Skeletal muscle tissue (tissue), 4 donors: Measurements from ENCODE around the gene CDH12. TPM values are rescaled to one million over a fixed set of nuclear protein-coding genes. Genes with fewer than 3 reads are reported as not detected.

Experiments
- H3K27ac ChIP-seq: one replicate; pipeline ENCODE4 v1.7.0; 2013; ENCODE audit warnings: mild to moderate bottlenecking, low read depth, low read length, inconsistent platforms
- H3K27me3 ChIP-seq, 3 donors: one replicate each; pipeline ENCODE4 v1.7.0; 2013; ENCODE audit warnings: low read length in 3 of 3; ENCODE audit not compliant: control insufficient read depth in 3 of 3, insufficient read depth in 3 of 3
- H3K36me3 ChIP-seq, 3 donors: one replicate each; pipeline ENCODE4 v1.7.0; 2013; ENCODE audit warnings: low read length in 3 of 3; ENCODE audit not compliant: control insufficient read depth in 3 of 3, insufficient read depth in 3 of 3
- H3K4me1 ChIP-seq, 3 donors: one replicate each; pipeline ENCODE4 v1.7.0; 2013; ENCODE audit warnings: low read length in 3 of 3, mild to moderate bottlenecking in 3 of 3; ENCODE audit not compliant: control insufficient read depth in 3 of 3, insufficient read depth in 3 of 3
- H3K4me3 ChIP-seq, 3 donors: one replicate each; pipeline ENCODE4 v1.7.0; 2013; ENCODE audit warnings: low read length in 3 of 3
- H3K9ac ChIP-seq, 3 donors: one replicate each; pipeline ENCODE4 v1.7.0; 2013; ENCODE audit warnings: low read length in 3 of 3, mild to moderate bottlenecking in 3 of 3, moderate library complexity in 2 of 3, low read depth in 1 of 3
- H3K9me3 ChIP-seq, 3 donors: one replicate each; pipeline ENCODE4 v1.7.0; 2013; ENCODE audit warnings: low read length in 3 of 3; ENCODE audit not compliant: control insufficient read depth in 3 of 3
- total RNA-seq: library from RNA; depleted of rRNA; stranded (reverse); fragments of >200 nt; gene quantifications from one replicate; pipeline ENCODE4 v1.2.3, GENCODE V29; 2014
- donor health status: Osteomylitis.

The CDH12 gene
- total RNA-seq, 1 donor from 2014 or later: 1.6 TPM

DNA sequence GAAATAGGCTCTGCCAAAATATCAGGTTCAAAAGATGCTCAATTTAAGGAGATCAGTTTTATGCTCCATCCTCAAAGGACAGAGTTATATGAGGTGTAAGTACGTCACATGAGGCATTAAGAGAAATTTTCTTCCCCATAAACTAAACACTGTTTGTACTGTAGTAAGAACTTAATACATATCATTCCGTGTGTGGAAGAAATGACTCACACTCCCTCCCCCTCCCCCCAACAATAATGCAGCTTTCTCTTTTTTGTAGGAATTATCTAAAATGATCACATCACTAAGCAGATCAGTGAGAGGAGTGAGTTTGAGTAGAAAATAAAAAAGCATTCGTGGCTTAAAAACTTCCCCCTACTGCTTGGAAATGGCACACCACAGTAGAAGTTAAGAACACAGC lies 2.2 kb downstream of the CDH12 start:
- H3K4me3 ChIP-seq: no peak overlapping the region
- H3K27ac ChIP-seq: no peak overlapping the region
- H3K9me3 ChIP-seq: no peaks in the 10 kb centered on the region
- no peaks in the 10 kb centered on the region for H3K4me1 ChIP-seq
- H3K9ac ChIP-seq: no peak overlapping the region
- H3K27me3 ChIP-seq: peaks cover 4 to 7% (median 4%) of the 10 kb centered on the region in 3 donors
- H3K36me3 ChIP-seq: no peaks in the 10 kb centered on the region

- no peaks in the 10 kb centered on the region for H3K9me3 ChIP-seq
- no peak overlapping the region for H3K9ac ChIP-seq
- no peaks in the 10 kb centered on the region for H3K4me1 ChIP-seq
- H3K36me3 ChIP-seq: no peaks in the 10 kb centered on the region
- no peak overlapping the region for H3K27ac ChIP-seq
- no peak overlapping the region for H3K4me3 ChIP-seq
- peaks cover 0 to 4% (median 0%) of the 10 kb centered on the region in 3 donors for H3K27me3 ChIP-seq
Measured at GRCh38 chr5:22846693-22847092, 6.5 kb downstream of the CDH12 start.

DNA sequence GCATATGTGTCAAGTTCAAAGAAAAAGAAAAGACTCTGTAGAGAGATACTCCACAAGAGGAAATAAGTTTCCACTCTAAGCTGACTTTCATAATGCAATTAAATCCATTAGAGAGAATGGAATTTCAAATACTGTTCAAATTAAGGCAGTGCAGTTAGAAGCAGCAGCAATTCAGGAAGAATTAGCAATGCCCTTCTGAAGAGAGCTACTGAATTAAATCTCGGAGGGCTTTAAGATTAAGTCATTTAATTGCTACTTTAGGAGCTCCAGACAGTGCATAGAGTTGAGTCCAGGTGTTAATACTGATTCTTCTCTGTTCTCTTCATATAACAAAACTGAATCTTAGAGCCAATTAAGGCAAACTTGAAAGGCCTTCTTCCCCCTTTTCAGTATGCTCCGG lies 8.5 kb downstream of the CDH12 start:
- no peak overlapping the region for H3K9ac ChIP-seq

GRCh38 chr5:22844155-22844554 lies 9.0 kb downstream of the CDH12 start:
- H3K9ac ChIP-seq: no peak overlapping the region
- no peaks in the 10 kb centered on the region for H3K27me3 ChIP-seq
- no peak overlapping the region for H3K4me3 ChIP-seq
- no peaks in the 10 kb centered on the region for H3K36me3 ChIP-seq
- H3K9me3 ChIP-seq: no peaks in the 10 kb centered on the region
- H3K4me1 ChIP-seq: no peaks in the 10 kb centered on the region
- no peak overlapping the region for H3K27ac ChIP-seq

More for the DNA sequence above, 8.5 kb downstream of the CDH12 start:
- H3K27ac ChIP-seq: no peak overlapping the region
- H3K9me3 ChIP-seq: no peaks in the 10 kb centered on the region
- H3K4me3 ChIP-seq: no peak overlapping the region
- no peaks in the 10 kb centered on the region for H3K36me3 ChIP-seq
- no peaks in the 10 kb centered on the region for H3K27me3 ChIP-seq
- H3K4me1 ChIP-seq: no peaks in the 10 kb centered on the region

DNA sequence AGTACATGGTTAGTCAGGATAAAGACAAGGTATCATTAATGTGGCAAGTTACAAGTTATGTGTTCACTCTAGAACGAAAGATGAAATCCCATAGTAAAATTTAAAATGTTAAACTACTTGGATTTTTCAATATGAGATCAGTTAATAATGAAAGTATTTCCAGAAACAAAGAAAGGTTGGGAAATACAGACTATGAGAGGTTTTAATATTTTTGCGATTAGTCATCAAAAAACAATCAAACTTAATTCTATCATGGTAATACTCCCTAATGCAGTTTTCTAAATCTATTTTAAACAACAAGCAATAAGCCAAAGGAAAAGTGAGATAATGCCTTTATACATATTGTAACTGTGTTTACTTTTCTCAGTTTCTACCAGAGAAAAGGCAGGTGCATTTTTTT lies 10.6 kb downstream of the CDH12 start:
- H3K9ac ChIP-seq: no peak overlapping the region
- H3K9me3 ChIP-seq: no peaks in the 10 kb centered on the region

DNA sequence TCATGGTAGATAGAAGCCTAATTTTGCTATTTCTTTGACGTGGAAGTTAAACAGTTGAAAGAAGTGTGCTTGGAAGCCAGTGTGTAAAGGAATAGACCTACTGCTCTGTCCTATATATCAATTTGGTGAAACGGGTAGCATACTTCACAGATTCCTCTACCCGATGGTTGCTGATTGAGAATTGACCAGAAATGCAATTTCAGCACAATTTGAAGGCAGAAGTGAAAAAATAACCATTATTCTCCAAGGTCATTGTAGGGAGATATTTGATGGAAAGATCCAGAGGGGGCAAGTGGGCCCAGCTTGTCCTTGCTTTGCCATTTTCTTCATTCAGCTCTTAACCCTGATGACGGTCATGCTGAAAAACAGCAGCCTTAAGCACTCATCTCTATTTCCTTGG lies 15.3 kb downstream of the CDH12 start:
- H3K36me3 ChIP-seq: no peaks in the 10 kb centered on the region
- no peak overlapping the region for H3K27ac ChIP-seq
- no peaks in the 10 kb centered on the region for H3K9me3 ChIP-seq
- no peaks in the 10 kb centered on the region for H3K27me3 ChIP-seq
- no peak overlapping the region for H3K4me3 ChIP-seq
- H3K4me1 ChIP-seq: no peaks in the 10 kb centered on the region
- no peak overlapping the region for H3K9ac ChIP-seq

More for the DNA sequence above, 10.6 kb downstream of the CDH12 start:
- no peaks in the 10 kb centered on the region for H3K36me3 ChIP-seq
- H3K27me3 ChIP-seq: no peaks in the 10 kb centered on the region
- H3K27ac ChIP-seq: no peak overlapping the region
- H3K4me3 ChIP-seq: no peak overlapping the region
- H3K4me1 ChIP-seq: no peaks in the 10 kb centered on the region

DNA sequence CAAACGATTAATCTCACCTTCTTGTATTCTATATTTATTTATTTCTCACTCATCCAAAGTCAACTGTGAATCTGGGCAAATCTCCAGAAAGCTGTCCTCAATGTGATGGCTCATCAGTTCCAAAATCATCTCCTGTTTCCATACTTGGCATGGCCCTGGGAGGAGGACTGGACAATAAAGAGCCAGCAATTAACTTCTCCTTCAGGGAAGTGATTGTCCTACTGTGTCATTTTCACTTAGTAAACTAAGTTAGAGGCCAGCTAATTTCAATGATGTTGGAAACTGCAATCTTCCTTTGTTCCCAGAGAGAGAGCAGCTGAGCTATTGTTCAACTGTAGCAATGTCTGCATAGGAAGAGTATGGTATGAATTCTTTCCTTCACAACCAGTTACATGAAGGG lies 17.5 kb downstream of the CDH12 start:
- Histone ChIP-seq H3K4me3 (no peak overlapping the region), H3K4me1 (no peaks in the 10 kb centered on the region), H3K9ac (no peak overlapping the region), H3K36me3 (no peaks in the 10 kb centered on the region), H3K27me3 (no peaks in the 10 kb centered on the region), H3K9me3 (no peaks in the 10 kb centered on the region), H3K27ac (no peak overlapping the region)

GRCh38 chr5:22793463-22793862 lies 59.7 kb downstream of the CDH12 start:
- Histone ChIP-seq H3K9ac (no peak overlapping the region), H3K9me3 (no peaks in the 10 kb centered on the region), H3K36me3 (no peaks in the 10 kb centered on the region), H3K4me1 (no peaks in the 10 kb centered on the region), H3K27me3 (no peaks in the 10 kb centered on the region), H3K4me3 (no peak overlapping the region), H3K27ac (no peak overlapping the region)

DNA sequence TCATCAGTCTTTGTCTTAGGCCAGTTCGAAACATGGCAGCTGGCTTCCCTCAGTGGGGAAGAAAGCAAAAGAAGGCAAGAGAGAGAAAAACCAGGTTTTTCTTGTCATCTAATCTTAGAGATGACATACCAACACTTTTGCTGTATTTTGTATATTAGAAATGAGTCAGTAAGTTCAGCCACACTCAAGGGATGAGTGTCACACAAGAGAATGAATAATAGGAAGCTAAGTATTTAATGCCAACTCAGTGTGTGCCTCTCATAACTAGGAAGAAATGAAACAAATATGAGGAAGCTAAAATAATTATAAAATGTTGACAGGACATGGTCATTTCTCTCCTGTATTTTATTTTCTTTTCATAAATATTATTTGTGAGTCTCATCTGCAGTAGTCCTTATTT lies 65.3 kb downstream of the CDH12 start:
- Histone ChIP-seq H3K27ac (no peak overlapping the region), H3K36me3 (no peaks in the 10 kb centered on the region), H3K4me3 (no peak overlapping the region), H3K9me3 (no peaks in the 10 kb centered on the region), H3K4me1 (no peaks in the 10 kb centered on the region), H3K27me3 (no peaks in the 10 kb centered on the region), H3K9ac (no peak overlapping the region)

DNA sequence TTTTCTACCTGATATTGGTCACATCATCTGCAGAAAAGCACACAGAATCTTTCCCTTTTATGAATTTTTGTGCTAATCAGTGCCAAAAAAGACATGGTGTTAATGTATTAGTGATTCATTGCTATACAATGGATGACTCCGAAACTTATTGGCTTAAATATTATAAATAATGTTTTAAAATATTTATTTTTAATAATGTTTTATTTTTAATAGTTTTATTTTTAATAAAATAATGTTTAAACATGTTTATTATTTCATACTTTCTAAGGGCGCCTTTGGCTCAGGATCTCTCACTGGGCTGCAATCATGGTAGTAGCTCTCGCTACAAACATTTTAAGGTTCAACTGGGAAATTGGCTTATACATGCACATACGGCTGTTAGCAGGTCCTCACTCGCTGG lies 65.7 kb downstream of the CDH12 start:
- H3K4me1 ChIP-seq: no peaks in the 10 kb centered on the region
- H3K4me3 ChIP-seq: no peak overlapping the region
- no peak overlapping the region for H3K27ac ChIP-seq
- no peak overlapping the region for H3K9ac ChIP-seq
- H3K36me3 ChIP-seq: no peaks in the 10 kb centered on the region
- H3K27me3 ChIP-seq: no peaks in the 10 kb centered on the region
- no peaks in the 10 kb centered on the region for H3K9me3 ChIP-seq

- no peaks in the 10 kb centered on the region for H3K36me3 ChIP-seq
- no peak overlapping the region for H3K9ac ChIP-seq
- no peaks in the 10 kb centered on the region for H3K4me1 ChIP-seq
- H3K27me3 ChIP-seq: no peaks in the 10 kb centered on the region
- H3K27ac ChIP-seq: no peak overlapping the region
- H3K4me3 ChIP-seq: no peak overlapping the region
- H3K9me3 ChIP-seq: peaks cover 0 to 2% (median 0%) of the 10 kb centered on the region in 3 donors
Measured at GRCh38 chr5:22780756-22781155, 72.4 kb downstream of the CDH12 start.
